Measurements from ENCODE around the gene REV3L.

DNA sequence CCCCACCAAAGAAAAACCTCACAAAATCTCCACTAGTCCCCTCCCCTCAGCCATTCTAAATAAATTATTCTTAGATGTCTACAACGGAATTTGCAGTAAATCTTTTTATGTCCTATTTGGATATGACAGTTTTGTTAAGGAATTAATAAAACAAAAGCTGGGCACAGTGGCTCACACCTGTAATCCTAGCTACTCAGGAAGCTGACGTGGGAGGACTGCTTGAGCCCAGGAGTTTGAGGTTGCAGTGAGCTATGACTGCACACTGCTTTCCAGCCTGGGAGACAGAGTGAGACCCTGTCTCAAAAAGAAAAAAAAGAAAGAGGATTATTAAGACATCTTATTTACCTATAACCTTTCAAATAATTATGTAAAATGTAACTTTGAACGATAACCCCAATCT, 230.3 kb downstream of the REV3L start:
- TF ChIP-seq POLR2AphosphoS5 (IDR thresholded peaks at IDR 0.05; ENCODE audit: low read depth, low read length): no peak
- TF ChIP-seq POLR2A (IDR thresholded peaks at IDR 0.05; ENCODE audit: low read depth, low read length): no peak
